Uterus (tissue), 4 donors: ENCODE measurements around the gene KCTD3. TPM values are rescaled to one million over a fixed set of nuclear protein-coding genes. Genes with fewer than 3 reads are reported as not detected.

Source experiments
- DNase-seq, 2 donors: peaks; one replicate each; pipeline ENCODE4 v3.0.0-alpha.2; 2019 to 2020
- H3K27ac ChIP-seq, 2 donors: fragments of 200-600 bp; sonication (generic); 1 replicate in 1 of 2; 2 replicates in 1 of 2; pipeline ENCODE4 v1.5.1; 2016 to 2018
- H3K27me3 ChIP-seq, 2 donors: fragments of 200-600 bp; sonication (generic); one replicate each; pipeline ENCODE4 v1.5.1; 2018 to 2019; ENCODE audit warnings: control low read depth in 1 of 2
- H3K36me3 ChIP-seq, 2 donors: fragments of 200-600 bp; sonication (generic); one replicate each; pipeline ENCODE4 v1.5.1; 2019; ENCODE audit warnings: control low read depth in 1 of 2
- H3K4me1 ChIP-seq, 2 donors: fragments of 200-600 bp; sonication (generic); one replicate each; pipeline ENCODE4 v1.5.1; 2018 to 2019; ENCODE audit warnings: control low read depth in 1 of 2
- H3K4me3 ChIP-seq, 2 donors: fragments of 200-600 bp; sonication (generic); 1 replicate in 1 of 2; 2 replicates in 1 of 2; pipeline ENCODE4 v1.5.1; 2018 to 2019; ENCODE audit warnings: mild to moderate bottlenecking in 1 of 2
- H3K9me3 ChIP-seq, 2 donors: fragments of 200-600 bp; sonication (generic); one replicate each; pipeline ENCODE4 v1.5.1; 2019; ENCODE audit warnings: control low read depth in 1 of 2
- CTCF ChIP-seq, 4 experiments: fragments of 200-600 bp in 2 of 4; fragments of 450-650 bp in 2 of 4; sonication (generic) in 2 of 4; IDR thresholded peaks; one replicate each; pipeline ENCODE4 v1.5.1; 2016 to 2019; ENCODE audit warnings: antibody characterized with exemption in 4 of 4, mild to moderate bottlenecking in 2 of 4, moderate library complexity in 1 of 4
- POLR2A ChIP-seq, 2 donors: fragments of 450-650 bp; IDR thresholded peaks; one replicate each; pipeline ENCODE4 v1.6.1; 2016; ENCODE audit warnings: antibody characterized with exemption in 2 of 2, mild to moderate bottlenecking in 1 of 2, moderate library complexity in 1 of 2
- intact Hi-C: fragments of 100-400 bp; cut with DNase I; formaldehyde crosslinking; loops from one replicate; pipeline ENCODE4 v1.15.1; 2023; ENCODE audit warnings: low total_unique reads
- total RNA-seq, 4 donors: library from RNA; depleted of rRNA in 3 of 4; stranded (reverse); fragments of >200 nt in 3 of 4; gene quantifications; one replicate each; pipeline versions ENCODE4 v1.1.0 to v1.2.4, GENCODE V29; 2014 to 2023
- donor health status: DM: yes; HTN: yes; CAD: no.

KCTD3 gene
- total RNA-seq, 4 donors from 2014 or later, result 43.2 to 92.4 (median 53.7) TPM

DNA sequence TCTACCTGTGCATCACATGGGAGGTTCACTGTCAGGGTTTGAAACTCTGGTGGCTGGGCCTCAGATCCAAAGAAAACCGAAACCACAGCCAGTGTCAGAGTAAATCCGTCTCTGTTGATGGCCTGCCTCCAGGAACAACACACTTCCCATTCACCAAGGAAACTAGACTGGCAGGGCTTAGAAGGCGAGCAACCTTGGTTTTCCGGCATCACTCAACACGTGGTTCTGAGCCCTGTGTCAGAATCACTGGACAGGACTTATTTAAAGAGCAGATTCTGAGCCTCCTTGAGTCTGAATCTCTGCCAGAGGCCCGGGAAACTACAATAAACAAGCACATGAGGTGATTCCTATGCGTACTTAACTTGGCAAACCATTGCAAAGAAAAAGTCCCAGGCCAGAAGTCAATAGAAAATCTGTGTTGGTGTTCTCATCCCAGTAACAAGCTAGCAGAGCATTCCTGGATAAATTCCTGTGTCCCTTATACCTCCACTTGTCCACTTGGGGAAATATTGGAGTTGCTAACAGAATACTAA, 70.0 kb downstream of the KCTD3 start:
- TF ChIP-seq CTCF (IDR thresholded peaks at IDR 0.05) (no peak), POLR2A (IDR thresholded peaks at IDR 0.05) (no peak)

GRCh38 chr1:215640429-215641148, 73.5 kb downstream of the KCTD3 start:
- H3K27ac ChIP-seq, result no peak overlapping the region
- no peaks in the 10 kb centered on the region for H3K27me3 ChIP-seq
- no peak for DNase-seq
- H3K4me3 ChIP-seq, result no peak overlapping the region
- no peaks in the 10 kb centered on the region for H3K4me1 ChIP-seq
- no peaks in the 10 kb centered on the region for H3K36me3 ChIP-seq
- TF ChIP-seq POLR2A (IDR thresholded peaks at IDR 0.05) (no peak), CTCF (IDR thresholded peaks at IDR 0.05) (no peak)
- H3K9me3 ChIP-seq, result no peaks in the 10 kb centered on the region
- intact Hi-C loops, result no loop called here

More for the DNA sequence above, 70.0 kb downstream of the KCTD3 start:
- H3K27me3 ChIP-seq, result no peaks in the 10 kb centered on the region
- H3K4me1 ChIP-seq, result no peaks in the 10 kb centered on the region
- H3K36me3 ChIP-seq, result no peaks in the 10 kb centered on the region
- no peak overlapping the region for H3K27ac ChIP-seq
- no peaks in the 10 kb centered on the region for H3K9me3 ChIP-seq
- intact Hi-C loops, result no loop called here
- DNase-seq, result no peak
- H3K4me3 ChIP-seq, result no peak overlapping the region

DNA sequence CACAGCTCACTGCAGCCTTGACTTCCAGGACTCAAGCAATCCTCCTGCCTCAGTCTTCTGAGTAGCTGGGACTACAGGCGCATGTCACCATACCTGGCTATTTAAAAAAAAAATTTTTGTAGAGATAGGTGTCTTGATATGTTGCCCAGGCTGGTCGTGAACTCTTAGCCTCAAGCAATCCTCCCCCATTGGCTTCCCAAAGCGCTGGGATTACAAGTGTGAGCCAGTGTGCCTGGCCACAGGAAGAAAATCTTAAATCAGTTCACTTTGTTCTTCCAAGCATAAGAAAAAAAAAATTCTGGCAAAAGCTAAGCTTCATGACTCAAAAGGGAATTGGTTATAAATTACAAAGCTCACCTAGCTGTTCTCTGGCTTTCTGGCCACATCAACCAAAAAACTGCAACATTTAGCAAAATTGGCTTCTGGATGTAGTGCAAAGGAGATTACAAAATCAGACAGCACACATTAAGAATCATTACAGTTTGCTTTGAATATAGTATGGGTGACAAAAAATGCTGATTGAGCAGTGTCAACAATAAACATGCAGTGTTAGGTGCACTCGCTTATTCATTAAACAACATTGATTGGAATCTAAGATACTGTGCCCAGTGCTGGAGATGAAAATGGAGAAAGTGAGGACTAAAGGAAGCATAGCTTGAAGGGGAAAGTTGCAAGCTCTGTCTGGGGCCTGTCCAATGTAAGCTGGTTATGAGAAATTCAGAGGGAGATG, 76.7 kb downstream of the KCTD3 start:
- no peaks in the 10 kb centered on the region for H3K27me3 ChIP-seq
- intact Hi-C loops, result no loop called here
- H3K4me1 ChIP-seq, result no peaks in the 10 kb centered on the region
- no peak overlapping the region for H3K4me3 ChIP-seq
- no peak for TF ChIP-seq POLR2A (IDR thresholded peaks at IDR 0.05)
- no peak for TF ChIP-seq CTCF (IDR thresholded peaks at IDR 0.05)
- DNase-seq, result no peak
- no peaks in the 10 kb centered on the region for H3K36me3 ChIP-seq
- no peak overlapping the region for H3K27ac ChIP-seq
- no peaks in the 10 kb centered on the region for H3K9me3 ChIP-seq

- TF ChIP-seq POLR2A (IDR thresholded peaks at IDR 0.05), result no peak
- Histone ChIP-seq H3K27ac (no peak overlapping the region), H3K9me3 (no peaks in the 10 kb centered on the region), H3K4me1 (no peaks in the 10 kb centered on the region), H3K27me3 (no peaks in the 10 kb centered on the region), H3K36me3 (no peaks in the 10 kb centered on the region), H3K4me3 (no peak overlapping the region)
- intact Hi-C loops, result no loop called here
- no peak for DNase-seq
Measured at GRCh38 chr1:215645182-215645581, 78.1 kb downstream of the KCTD3 start.

GRCh38 chr1:215645861-215646260, 78.8 kb downstream of the KCTD3 start:
- no peaks in the 10 kb centered on the region for H3K4me1 ChIP-seq
- TF ChIP-seq POLR2A (IDR thresholded peaks at IDR 0.05) (no peak), CTCF (IDR thresholded peaks at IDR 0.05) (no peak)
- H3K27me3 ChIP-seq, result no peaks in the 10 kb centered on the region
- H3K36me3 ChIP-seq, result no peaks in the 10 kb centered on the region
- intact Hi-C loops, result no loop called here
- no peak overlapping the region for H3K27ac ChIP-seq
- no peak overlapping the region for H3K4me3 ChIP-seq
- no peak for DNase-seq
- no peaks in the 10 kb centered on the region for H3K9me3 ChIP-seq
